CD8-positive, alpha-beta memory T cell (primary cell): Measurements from ENCODE around the gene TRIM63. TPM values are rescaled to one million over a fixed set of nuclear protein-coding genes. Genes with fewer than 3 reads are reported as not detected.
"Not testable (repeated sequence)": the region's sequence is repeated elsewhere in the genome, so short reads cannot be mapped to it uniquely, and the experiment has no call there.

Source experiments
- CTCF ChIA-PET: fragments of 350-600 bp; sonication (Branson Sonifier 250); formaldehyde crosslinking; loops from one replicate; lab custom pipeline; 2021; ENCODE audit warnings: antibody characterized with exemption; lab: Charles Lee
- POLR2A ChIA-PET: fragments of 350-600 bp; sonication (Branson Sonifier 250); formaldehyde crosslinking; loops from one replicate; lab custom pipeline; 2021; ENCODE audit warnings: antibody characterized with exemption; lab: Charles Lee
- DNase-seq, 5 donors: peaks; one replicate each; pipeline versions ENCODE4 v3.0.0 to v3.0.0-alpha.2; 2020 to 2022; ENCODE audit warnings: mixed read lengths in 1 of 5
- H3K27ac ChIP-seq: one replicate; pipeline ENCODE4 v1.7.0; 2013; ENCODE audit warnings: low read depth, mild to moderate bottlenecking, low read length, moderate library complexity
- H3K27me3 ChIP-seq: 2 replicates; pipeline ENCODE4 v1.7.0; 2013; ENCODE audit warnings: low read length, mild to moderate bottlenecking; ENCODE audit not compliant: insufficient read depth, poor library complexity, severe bottlenecking
- H3K36me3 ChIP-seq: 2 replicates; pipeline ENCODE4 v1.7.0; 2013; ENCODE audit warnings: mild to moderate bottlenecking, low read length, moderate library complexity; ENCODE audit not compliant: insufficient read depth
- H3K4me1 ChIP-seq: 2 replicates; pipeline ENCODE4 v1.7.0; 2013; ENCODE audit warnings: mild to moderate bottlenecking, low read length, moderate library complexity; ENCODE audit not compliant: insufficient read depth
- H3K4me3 ChIP-seq: 2 replicates; pipeline ENCODE4 v1.7.0; 2013; ENCODE audit warnings: mild to moderate bottlenecking, low read length
- H3K9me3 ChIP-seq: 2 replicates; pipeline ENCODE4 v1.7.0; 2013; ENCODE audit warnings: mild to moderate bottlenecking, low read length
- H3K27ac Mint-ChIP-seq, 8 donors: one replicate each; pipeline ENCODE4 v1.8.0; 2020 to 2021; ENCODE audit warnings: mixed read lengths in 8 of 8, mild to moderate bottlenecking in 6 of 8, inconsistent platforms in 3 of 8, moderate library complexity in 3 of 8
- H3K27me3 Mint-ChIP-seq, 2 donors: one replicate each; pipeline ENCODE4 v1.8.0; 2020 to 2021; ENCODE audit warnings: mixed read lengths in 2 of 2, mild to moderate bottlenecking in 1 of 2, moderate library complexity in 1 of 2
- H3K36me3 Mint-ChIP-seq, 3 donors: one replicate each; pipeline ENCODE4 v1.8.0; 2020 to 2021; ENCODE audit warnings: mixed read lengths in 3 of 3, inconsistent platforms in 1 of 3, mild to moderate bottlenecking in 1 of 3
- H3K4me1 Mint-ChIP-seq, 3 donors: one replicate each; pipeline ENCODE4 v1.8.0; 2020 to 2021; ENCODE audit warnings: mixed read lengths in 3 of 3, inconsistent platforms in 1 of 3, mild to moderate bottlenecking in 1 of 3
- H3K4me3 Mint-ChIP-seq, 7 donors: one replicate each; pipeline ENCODE4 v1.8.0; 2020 to 2021; ENCODE audit warnings: mixed read lengths in 7 of 7, mild to moderate bottlenecking in 6 of 7, moderate library complexity in 4 of 7, inconsistent platforms in 2 of 7
- H3K9me3 Mint-ChIP-seq, 5 donors: one replicate each; pipeline ENCODE4 v1.8.0; 2020 to 2022; ENCODE audit warnings: mixed read lengths in 5 of 5, mild to moderate bottlenecking in 3 of 5, moderate library complexity in 2 of 5, inconsistent platforms in 1 of 5
- polyA plus RNA-seq: library from polyadenylated mRNA; unstranded; fragments of 300-500 nt; fragmentation: Illumina TruSeq; gene quantifications from one replicate; pipeline ENCODE4 v1.2.3, GENCODE V29; 2021
- total RNA-seq, 2 experiments: library from RNA; stranded (reverse); gene quantifications; one replicate each; pipeline ENCODE4 v1.2.3, GENCODE V29; 2021

Gene TRIM63
- total and polyA plus RNA-seq, 3 experiments from 2014 or later = not detected

DNA sequence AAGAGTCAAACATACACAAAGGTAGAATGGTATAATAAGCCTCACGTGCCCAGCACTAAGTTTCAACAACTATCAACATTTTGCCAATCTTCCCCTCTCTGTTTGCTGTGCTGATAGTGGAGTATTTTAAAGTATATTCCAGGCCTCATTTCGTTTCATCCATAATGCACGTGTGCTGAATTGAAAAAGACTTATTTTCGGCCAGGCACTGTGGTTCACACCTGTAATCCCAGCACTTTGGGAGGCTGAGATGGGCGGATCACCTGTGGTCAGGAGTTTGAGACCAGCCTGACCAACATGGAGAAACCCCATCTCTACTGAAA lies 37.8 kb upstream of the TRIM63 start:
- Mint-ChIP-seq H3K4me3 (peak overlapping the region in 1 of 7 donors; percentile 44), H3K4me1 (peaks cover 5 to 10% (median 8%) of the 10 kb centered on the region in 3 donors), H3K27ac (peak overlapping the region in 1 of 8 donors; percentile 73), H3K27me3 (peaks cover 5 to 12% of the 10 kb centered on the region in 2 donors)
- H3K9me3 Mint-ChIP-seq, H3K36me3 Mint-ChIP-seq, H3K4me3 ChIP-seq, POLR2A ChIA-PET, H3K4me1 ChIP-seq, H3K9me3 ChIP-seq, DNase-seq, H3K27ac ChIP-seq, H3K36me3 ChIP-seq, H3K27me3 ChIP-seq: not testable (repeated sequence)
- CTCF ChIA-PET = interaction anchor here (1.0 to 10.0 kb wide), 2 partner anchors 22 to 40 kb away, joined by 4 to 122 read pairs; no protein-coding TSS in a partner anchor

- H3K9me3 Mint-ChIP-seq = no peaks in the 10 kb centered on the region
- H3K27ac Mint-ChIP-seq = no peak overlapping the region
- Histone ChIP-seq H3K9me3 (no peaks in the 10 kb centered on the region), H3K36me3 (no peaks in the 10 kb centered on the region), H3K4me3 (no peak overlapping the region), H3K4me1 (no peaks in the 10 kb centered on the region), H3K27ac (no peak overlapping the region), H3K27me3 (no peaks in the 10 kb centered on the region)
- H3K27me3 Mint-ChIP-seq = peaks cover 8 to 12% of the 10 kb centered on the region in 2 donors
- ChIA-PET POLR2A (no interaction called here), CTCF (interaction anchor here (1.0 to 5.2 kb wide), 6 partner anchors 25 to 131 kb away, joined by 3 to 95 read pairs (median 5); partner anchors contain the start of genes CEP85 and ZNF593)
- no peak for DNase-seq
- no peaks in the 10 kb centered on the region for H3K36me3 Mint-ChIP-seq
- H3K4me1 Mint-ChIP-seq = peaks cover 4 to 5% (median 5%) of the 10 kb centered on the region in 3 donors
- H3K4me3 Mint-ChIP-seq = no peak overlapping the region
These were observed 35.1 kb upstream of the TRIM63 start for GRCh38 chr1:26102526-26102925.

DNA sequence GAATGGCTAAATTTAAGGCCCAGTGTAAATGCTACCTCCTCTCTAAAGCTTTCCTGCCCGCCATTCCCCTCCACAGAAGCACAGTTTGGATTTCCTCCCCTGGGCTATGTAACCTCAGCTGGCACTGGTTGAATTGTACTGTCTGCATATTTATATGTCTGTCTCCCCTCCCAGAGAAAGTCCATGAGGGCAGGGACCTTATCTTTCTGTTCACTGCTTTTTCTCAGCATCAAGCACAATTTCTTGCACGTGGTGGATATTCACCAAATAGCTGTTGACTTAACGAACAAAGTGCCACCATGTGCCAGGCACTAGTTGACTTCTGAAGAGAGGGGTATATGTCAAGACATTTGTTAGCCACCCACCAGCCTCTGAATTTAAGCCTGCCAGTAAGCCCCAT lies 34.7 kb upstream of the TRIM63 start:
- H3K4me3 ChIP-seq = no peak overlapping the region
- POLR2A ChIA-PET = interaction anchor here (0.5 kb wide), 1 partner anchor 353 kb away, joined by 3 read pairs; no protein-coding TSS in a partner anchor
- Mint-ChIP-seq H3K4me3 (no peak overlapping the region), H3K36me3 (no peaks in the 10 kb centered on the region), H3K4me1 (peaks cover 4 to 5% (median 5%) of the 10 kb centered on the region in 3 donors), H3K9me3 (no peaks in the 10 kb centered on the region), H3K27me3 (peaks cover 8 to 12% of the 10 kb centered on the region in 2 donors), H3K27ac (no peak overlapping the region)
- H3K36me3 ChIP-seq = no peaks in the 10 kb centered on the region
- CTCF ChIA-PET = interaction anchor here (1.0 to 5.2 kb wide), 5 partner anchors 21 to 132 kb away, joined by 3 to 95 read pairs (median 3); partner anchors contain the start of gene CEP85
- H3K27ac ChIP-seq = no peak overlapping the region
- no peaks in the 10 kb centered on the region for H3K9me3 ChIP-seq
- DNase-seq = no peak
- no peaks in the 10 kb centered on the region for H3K4me1 ChIP-seq
- H3K27me3 ChIP-seq = no peaks in the 10 kb centered on the region

- H3K4me1 Mint-ChIP-seq, POLR2A ChIA-PET, H3K4me1 ChIP-seq, H3K36me3 Mint-ChIP-seq, H3K9me3 Mint-ChIP-seq, H3K4me3 Mint-ChIP-seq, H3K4me3 ChIP-seq, H3K27me3 ChIP-seq, H3K9me3 ChIP-seq, H3K27ac Mint-ChIP-seq, H3K27ac ChIP-seq, DNase-seq, H3K36me3 ChIP-seq: not testable (repeated sequence)
- CTCF ChIA-PET = interaction anchor here (0.6 to 5.2 kb wide), 4 partner anchors 13 to 63 kb away, joined by 3 to 95 read pairs (median 3); no protein-coding TSS in a partner anchor
- peaks cover 8 to 12% of the 10 kb centered on the region in 2 donors for H3K27me3 Mint-ChIP-seq
These were observed 32.8 kb upstream of the TRIM63 start for GRCh38 chr1:26100204-26100603.

DNA sequence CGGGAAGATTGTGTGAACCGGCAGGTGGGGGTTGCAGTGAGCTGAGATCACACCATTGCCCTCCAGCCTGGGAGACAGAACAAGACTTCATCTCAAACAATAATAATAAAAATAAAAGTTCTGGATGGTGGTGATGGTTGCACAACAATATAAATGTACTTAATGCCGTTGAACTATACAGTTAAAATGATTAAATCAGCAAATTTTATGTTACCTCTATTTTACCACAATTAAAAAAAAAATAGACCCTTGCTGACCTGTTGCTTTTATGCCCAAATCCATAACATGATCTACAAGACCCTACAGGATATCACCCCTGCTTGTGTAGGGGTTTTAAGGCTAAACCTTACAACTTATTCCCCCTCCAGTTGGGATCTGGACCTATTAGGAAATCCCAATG lies 32.4 kb upstream of the TRIM63 start:
- Histone ChIP-seq H3K27me3 (no peaks in the 10 kb centered on the region), H3K4me3 (no peak overlapping the region), H3K27ac (no peak overlapping the region), H3K36me3 (no peaks in the 10 kb centered on the region), H3K9me3 (no peaks in the 10 kb centered on the region), H3K4me1 (no peaks in the 10 kb centered on the region)
- DNase-seq = no peak
- CTCF ChIA-PET = interaction anchor here (0.6 to 5.2 kb wide), 4 partner anchors 14 to 64 kb away, joined by 3 to 95 read pairs (median 3); no protein-coding TSS in a partner anchor
- Mint-ChIP-seq H3K36me3 (no peaks in the 10 kb centered on the region), H3K27me3 (peaks cover 5 to 12% of the 10 kb centered on the region in 2 donors), H3K27ac (no peak overlapping the region), H3K4me3 (no peak overlapping the region), H3K4me1 (peaks cover 0 to under 1% (median 0%) of the 10 kb centered on the region in 3 donors), H3K9me3 (no peaks in the 10 kb centered on the region)
- POLR2A ChIA-PET = no interaction called here

GRCh38 chr1:26098602-26099001 lies 31.2 kb upstream of the TRIM63 start:
- Histone ChIP-seq H3K4me3 (no peak overlapping the region), H3K9me3 (no peaks in the 10 kb centered on the region), H3K4me1 (no peaks in the 10 kb centered on the region), H3K36me3 (no peaks in the 10 kb centered on the region), H3K27ac (no peak overlapping the region), H3K27me3 (no peaks in the 10 kb centered on the region)
- H3K4me3 Mint-ChIP-seq = no peak overlapping the region
- H3K4me1 Mint-ChIP-seq = no peaks in the 10 kb centered on the region
- H3K9me3 Mint-ChIP-seq = no peaks in the 10 kb centered on the region
- CTCF ChIA-PET = interaction anchor here (1.4 kb wide), 1 partner anchor 65 kb away, joined by 3 read pairs; no protein-coding TSS in a partner anchor
- H3K36me3 Mint-ChIP-seq = no peaks in the 10 kb centered on the region
- H3K27me3 Mint-ChIP-seq = peaks cover 5 to 12% of the 10 kb centered on the region in 2 donors
- no peak overlapping the region for H3K27ac Mint-ChIP-seq
- POLR2A ChIA-PET = no interaction called here
- DNase-seq = no peak

DNA sequence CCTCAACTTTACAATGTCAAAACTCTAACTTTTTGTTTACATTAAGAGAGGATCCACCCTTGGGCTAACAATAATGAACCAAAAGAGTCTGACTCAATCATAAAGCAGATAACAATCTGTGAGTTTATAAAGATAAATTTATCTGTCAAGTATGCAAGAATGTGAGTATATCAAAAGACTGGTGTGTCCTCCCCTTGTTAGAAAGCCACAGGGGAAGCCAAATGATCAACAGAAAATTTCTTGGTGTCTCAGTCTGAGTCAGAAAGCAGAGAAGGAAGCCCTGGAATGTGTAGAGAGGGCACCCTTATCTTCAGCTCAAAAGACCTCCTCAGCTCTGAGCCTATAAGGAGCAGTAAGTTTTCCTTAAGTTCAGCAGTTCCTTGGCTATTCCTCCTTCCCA lies 30.3 kb upstream of the TRIM63 start:
- Mint-ChIP-seq H3K27me3 (peaks cover 5 to 15% of the 10 kb centered on the region in 2 donors), H3K9me3 (no peaks in the 10 kb centered on the region), H3K36me3 (no peaks in the 10 kb centered on the region), H3K4me3 (no peak overlapping the region), H3K4me1 (no peaks in the 10 kb centered on the region), H3K27ac (no peak overlapping the region)
- Histone ChIP-seq H3K4me3 (no peak overlapping the region), H3K36me3 (no peaks in the 10 kb centered on the region), H3K9me3 (no peaks in the 10 kb centered on the region), H3K27ac (no peak overlapping the region), H3K4me1 (no peaks in the 10 kb centered on the region), H3K27me3 (no peaks in the 10 kb centered on the region)
- CTCF ChIA-PET = interaction anchor here (0.8 to 1.4 kb wide), 2 partner anchors 47 to 73 kb away, joined by 3 read pairs; no protein-coding TSS in a partner anchor
- no peak for DNase-seq
- POLR2A ChIA-PET = no interaction called here

GRCh38 chr1:26096471-26096870 lies 29.0 kb upstream of the TRIM63 start:
- CTCF ChIA-PET = interaction anchor here (1.7 kb wide), 1 partner anchor 49 kb away, joined by 5 read pairs; no protein-coding TSS in a partner anchor
- no peak overlapping the region for H3K27ac Mint-ChIP-seq
- H3K27ac ChIP-seq = no peak overlapping the region
- no peaks in the 10 kb centered on the region for H3K4me1 Mint-ChIP-seq
- no peak overlapping the region for H3K4me3 Mint-ChIP-seq
- DNase-seq = no peak
- H3K36me3 Mint-ChIP-seq = no peaks in the 10 kb centered on the region
- H3K27me3 Mint-ChIP-seq = peaks cover 6 to 22% of the 10 kb centered on the region in 2 donors
- H3K4me1 ChIP-seq = no peaks in the 10 kb centered on the region
- no peaks in the 10 kb centered on the region for H3K9me3 ChIP-seq
- H3K4me3 ChIP-seq = no peak overlapping the region
- no peaks in the 10 kb centered on the region for H3K36me3 ChIP-seq
- POLR2A ChIA-PET = no interaction called here
- peaks cover 0 to 2% (median 0%) of the 10 kb centered on the region in 5 donors for H3K9me3 Mint-ChIP-seq
- no peaks in the 10 kb centered on the region for H3K27me3 ChIP-seq
